RKO (cell line): ENCODE data around the gene MYORG.

Source experiments
- DNase-seq: peaks from one replicate; pipeline ENCODE4 v3.0.0-alpha.2; 2016; ENCODE audit warnings: low spot score

Gene MYORG

DNA sequence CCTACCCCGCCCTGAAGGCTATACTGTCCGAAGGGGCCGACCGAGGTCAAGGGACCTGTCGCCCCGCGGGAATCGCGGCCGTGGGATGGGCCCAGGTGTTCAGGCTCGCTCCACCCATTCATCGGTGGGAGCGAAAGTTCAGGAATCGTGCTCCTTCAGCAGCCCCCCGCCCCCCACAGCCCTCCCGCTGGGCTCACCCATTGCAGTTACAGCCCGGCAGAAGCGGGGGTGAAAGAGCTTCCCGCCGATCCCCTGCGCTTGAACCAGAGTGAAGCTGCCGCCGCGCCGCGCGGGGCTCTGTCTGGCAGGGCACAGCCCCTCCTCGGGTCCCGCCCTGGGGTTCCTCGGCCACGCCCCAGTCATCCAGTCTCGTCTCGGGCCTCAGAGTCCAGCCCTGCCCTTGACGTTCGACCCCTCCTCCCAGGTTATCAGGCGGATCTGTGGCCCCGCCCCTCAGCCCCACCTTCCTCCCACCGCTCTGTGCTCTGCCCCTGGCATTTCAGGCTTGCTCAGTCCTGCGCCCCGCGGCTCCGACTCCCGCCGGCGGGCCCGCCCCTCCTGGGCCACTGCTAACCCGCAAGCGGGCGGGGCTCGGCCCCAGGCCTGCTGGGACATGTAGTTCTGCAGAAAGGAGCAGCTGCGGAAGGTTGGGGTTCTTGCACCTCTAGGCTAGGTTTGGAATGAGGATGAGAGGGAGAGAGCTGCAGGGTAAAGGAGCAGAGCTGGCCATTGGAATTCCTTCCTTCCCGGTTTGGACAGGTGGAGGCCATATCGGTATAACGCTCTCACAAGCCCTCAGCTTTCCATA, at the start of gene MYORG:
MYORG (minus strand) TSS at position 303 of the 808 bp plus-strand sequence. CDS start 3,955 bp downstream, outside the sequence.
- DNase-seq: peak; percentile 97

DNA sequence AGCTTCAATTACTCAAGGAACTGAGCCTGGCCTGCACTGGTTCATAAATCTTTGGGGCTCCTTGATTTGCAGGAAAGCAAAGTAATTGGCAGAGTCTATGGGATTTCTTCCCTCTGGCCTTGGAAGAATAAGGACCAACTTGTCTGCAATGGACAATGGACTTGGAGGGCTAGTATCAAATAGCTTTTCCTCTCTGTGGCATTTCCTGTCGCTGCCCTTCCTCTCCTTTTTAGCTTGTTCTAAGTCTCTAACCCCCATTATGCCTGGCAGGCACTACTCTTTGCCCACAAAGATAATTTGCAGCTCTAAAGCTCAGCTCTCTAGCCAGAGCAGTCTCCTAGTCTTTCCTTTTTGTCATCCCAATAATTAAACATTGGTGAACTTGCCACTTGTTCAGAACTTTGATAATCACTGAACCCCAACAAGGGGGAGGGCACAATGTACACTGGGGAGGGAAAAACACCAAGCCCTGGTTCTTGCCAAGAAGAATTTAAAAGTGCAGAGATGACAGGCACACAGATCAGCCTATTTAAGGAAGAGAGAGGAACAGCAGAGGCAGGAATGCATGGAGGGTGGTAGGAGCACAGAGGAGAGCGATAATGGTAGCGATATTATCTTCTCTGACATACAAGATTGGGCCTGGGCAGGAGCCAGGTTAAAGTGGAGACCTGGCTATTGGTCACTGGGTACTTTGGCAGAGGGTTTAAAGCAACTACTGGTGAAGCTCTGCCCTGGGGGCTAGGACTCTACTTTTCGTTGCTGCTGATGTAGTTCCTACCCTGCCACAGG, 43.2 kb upstream of the MYORG start:
- DNase-seq: no peak

DNA sequence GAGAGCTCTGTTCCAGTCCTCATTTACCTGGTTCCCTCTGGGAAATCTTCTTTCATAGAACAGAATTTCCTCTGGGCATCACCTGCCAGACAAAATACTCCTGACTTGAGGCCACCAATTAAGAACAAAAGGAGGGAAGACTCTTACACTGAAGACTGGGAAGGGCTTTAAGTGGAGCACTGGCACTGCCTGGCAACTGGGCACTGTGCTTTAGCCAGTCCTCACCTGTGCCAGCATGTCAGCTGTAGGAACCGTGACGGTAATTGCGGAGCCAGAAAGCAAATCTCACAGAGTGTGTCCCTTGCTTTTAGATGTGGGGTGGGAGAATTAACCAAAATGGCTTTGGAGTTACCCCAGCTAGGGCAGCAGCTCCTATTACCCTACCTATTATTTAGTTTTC, 41.0 kb upstream of the MYORG start:
- DNase-seq: no peak

DNA sequence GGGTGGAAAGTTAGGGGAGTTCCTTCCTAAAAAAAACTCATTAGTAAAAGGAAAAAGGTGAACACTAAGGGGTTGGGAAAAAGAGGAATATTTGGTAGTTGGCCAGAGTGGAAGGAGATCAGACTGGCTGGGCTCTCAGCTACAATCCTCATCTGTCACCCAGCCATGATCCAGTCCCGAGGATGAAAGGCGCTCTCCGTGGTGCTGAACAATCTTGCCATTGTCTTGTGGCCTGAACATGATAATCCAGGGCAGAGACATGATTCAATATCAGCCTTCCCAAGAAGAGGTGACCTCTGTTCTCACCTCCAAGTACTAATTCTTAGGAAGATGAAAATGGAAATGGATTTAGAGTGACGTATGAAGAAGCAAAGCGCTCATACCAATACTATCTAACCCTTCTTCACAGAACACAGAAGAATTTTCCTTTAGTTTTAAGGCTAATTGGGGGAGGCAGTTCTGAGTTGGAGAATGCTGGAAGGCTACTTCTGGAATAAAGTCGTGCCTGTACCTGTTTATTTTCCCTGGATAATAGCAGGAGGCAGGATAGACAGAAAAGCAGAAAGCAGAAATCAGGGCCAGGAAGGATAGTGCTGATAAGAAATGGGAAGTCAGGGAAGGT, 36.6 kb upstream of the MYORG start:
- DNase-seq: peak; percentile 64

DNA sequence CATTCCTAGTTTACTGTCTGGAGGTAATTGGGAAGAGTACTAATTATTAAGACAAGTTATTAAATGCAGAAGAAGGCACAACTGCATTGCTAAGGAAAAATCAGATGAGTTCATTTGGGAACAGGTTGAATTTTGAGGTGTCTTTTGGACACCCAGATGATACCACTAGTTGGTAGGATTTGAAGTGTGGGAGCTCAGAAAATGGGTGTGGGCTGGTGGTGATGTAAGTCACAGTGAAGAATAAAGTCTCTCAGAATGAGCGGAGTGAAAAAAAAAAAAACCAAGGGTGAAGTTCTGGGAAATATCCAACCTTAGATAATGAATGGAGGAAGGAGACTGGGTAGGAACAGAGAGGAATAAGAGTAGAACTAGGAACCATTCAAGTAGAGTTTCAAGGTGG, 35.6 kb upstream of the MYORG start:
- no peak for DNase-seq

DNA sequence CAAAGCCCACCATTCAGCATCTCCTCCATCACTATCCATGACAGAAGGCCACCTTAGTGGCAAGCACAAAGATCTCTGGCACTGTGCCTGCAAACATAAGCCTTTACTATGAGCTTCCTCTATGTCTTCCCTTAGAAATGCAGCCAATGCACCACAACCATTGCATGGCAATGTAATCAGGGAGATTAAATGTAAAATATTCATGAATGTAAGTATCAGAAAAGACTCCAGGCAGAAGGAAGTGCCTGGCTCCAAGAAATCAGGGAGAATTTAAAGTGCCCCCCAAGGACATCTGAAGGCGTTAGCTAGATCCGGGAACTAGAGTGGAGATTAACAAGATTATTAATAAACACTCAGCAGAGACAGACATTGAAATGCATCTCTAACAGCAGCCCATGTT, 32.5 kb upstream of the MYORG start:
- DNase-seq: no peak

DNA sequence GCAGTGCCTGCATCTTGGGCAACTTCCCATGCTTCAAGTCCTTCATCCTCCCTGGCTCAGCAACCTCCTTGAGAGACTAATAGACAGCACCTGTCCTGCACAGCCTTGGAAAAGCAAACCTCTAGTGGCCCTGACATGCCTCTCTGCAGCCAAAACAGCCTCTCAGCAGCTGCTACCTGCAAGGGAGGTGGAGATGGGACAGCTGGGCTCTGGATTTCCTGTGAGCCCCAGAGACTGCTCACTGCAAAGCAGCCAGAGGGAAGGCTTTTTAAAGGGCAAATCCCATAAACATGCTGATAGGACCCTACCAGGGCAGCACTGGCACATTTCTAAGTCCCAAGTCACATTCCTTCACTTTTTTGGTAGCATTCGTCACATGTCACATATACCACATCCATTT, 31.5 kb upstream of the MYORG start:
- no peak for DNase-seq

DNA sequence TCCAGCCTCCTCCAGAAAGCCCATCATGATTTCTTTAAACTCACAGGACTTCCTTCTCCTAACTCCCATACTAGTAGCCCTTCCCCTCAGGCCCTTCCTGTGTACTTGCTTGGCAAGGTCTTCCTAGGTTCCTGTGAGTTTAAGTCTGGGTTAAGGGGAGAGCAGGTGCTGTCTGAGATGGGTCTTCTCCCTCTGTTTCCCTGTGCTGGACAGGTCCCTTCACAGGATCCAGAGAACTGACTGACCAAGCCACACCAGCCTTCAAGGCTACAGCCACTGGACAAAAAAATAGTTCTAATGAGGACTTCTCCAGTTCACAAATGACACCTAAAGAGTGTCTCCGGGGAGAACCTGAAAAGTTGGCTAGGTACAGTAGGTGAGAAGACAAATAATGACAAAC, 29.5 kb upstream of the MYORG start:
- no peak for DNase-seq

DNA sequence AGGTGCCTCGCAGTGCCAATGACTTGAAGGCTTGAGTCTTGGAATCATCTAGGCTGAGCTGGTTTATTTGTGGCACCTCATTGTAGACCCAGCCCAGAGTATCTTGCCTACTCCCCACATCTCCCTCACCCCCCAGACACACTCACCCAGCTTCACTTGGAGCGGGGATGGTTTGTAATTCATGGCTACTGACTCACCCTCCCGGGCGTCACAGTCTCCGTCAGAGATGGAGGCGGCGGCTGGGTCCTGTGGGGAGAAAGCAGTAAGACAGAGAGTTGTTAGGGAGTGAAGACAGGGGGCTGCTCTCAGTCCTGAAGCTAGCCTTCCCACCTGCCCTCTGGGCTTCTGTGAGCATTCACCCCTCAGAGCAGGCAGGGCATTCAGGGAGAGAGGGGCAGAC, 29.0 kb upstream of the MYORG start:
- DNase-seq: peak; percentile 25

DNA sequence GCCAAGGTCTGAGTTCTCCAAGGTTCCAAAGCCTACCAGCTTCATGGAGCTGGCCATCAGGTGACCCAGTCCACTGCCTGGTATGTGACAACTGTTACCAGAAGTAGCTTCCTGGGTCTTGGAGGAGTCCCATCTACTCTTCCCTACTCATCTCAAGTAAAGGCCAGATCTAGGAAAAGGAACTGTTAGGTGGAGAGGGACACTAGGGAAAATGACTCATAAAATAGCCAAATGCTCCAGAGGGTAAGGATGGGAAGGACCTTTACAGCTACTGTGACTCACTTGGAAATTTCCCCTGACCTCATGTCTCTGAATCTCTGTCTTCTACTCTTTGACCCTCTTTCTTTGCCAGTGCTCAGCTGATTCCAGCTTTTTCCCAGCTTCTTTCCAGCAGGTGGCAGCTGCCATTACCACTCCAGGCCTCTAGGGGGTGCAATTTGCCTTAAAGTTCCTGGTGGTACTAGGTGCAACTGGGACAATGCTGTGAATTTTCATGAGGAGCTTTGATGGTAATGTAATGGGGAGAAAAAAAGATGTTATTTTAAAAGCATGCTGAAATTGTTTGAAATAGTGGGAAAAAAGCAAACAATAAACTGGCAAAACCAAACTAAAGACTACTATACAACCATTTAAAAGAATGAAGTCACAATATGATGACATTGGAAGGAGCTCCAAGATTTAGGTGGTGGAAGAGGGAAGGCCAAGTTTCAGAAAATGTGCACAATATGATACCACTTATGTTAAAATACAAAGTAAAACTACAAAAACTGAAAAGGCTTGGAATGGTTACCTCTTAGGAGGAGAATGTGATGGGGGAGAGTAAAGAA, 27.1 kb upstream of the MYORG start:
- DNase-seq: peak; percentile 74

DNA sequence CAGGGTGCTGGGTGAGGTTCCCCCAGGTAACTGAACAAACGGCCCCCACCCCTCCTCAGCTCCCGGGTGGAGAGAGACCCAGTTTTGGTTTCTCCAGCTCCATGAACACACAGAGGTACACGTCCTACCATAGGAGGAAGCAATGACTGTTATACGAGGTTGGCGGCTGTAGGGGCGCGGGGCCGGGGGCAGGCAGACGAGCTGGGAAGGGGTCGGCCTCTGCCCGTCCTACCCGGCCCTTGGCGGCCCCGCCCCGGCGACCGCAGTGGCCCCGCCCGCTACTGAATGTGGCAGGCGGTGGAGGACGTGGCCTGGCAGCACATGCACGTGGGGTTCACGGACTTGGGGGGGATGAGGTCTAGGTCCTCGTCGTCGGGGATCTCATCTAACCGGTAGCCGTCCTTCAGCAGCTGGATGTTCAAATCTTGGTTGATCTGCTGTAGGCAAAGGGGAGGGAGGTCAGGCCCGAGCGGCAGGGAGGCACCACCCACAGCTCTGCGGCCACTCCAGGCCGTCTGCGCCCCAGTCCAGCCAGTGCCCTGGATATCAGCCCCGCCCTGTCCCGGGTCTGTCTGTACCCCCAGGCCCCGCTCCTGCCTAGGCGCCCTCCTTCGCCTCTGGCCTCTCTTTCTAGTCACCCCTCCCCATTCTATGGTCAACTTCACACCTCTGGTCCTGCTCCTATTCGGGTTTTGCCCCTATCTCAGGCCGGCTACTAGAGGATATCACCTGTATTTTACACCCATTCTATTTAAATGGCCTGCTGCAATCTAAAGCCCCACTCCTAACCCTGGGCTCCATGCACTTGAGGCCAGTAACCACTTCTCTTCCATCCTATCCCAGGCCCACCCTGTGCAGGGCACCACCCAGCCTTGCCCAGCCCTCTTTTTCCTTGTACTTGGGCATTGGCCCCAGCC, 24.2 kb upstream of the MYORG start:
- DNase-seq: no peak

DNA sequence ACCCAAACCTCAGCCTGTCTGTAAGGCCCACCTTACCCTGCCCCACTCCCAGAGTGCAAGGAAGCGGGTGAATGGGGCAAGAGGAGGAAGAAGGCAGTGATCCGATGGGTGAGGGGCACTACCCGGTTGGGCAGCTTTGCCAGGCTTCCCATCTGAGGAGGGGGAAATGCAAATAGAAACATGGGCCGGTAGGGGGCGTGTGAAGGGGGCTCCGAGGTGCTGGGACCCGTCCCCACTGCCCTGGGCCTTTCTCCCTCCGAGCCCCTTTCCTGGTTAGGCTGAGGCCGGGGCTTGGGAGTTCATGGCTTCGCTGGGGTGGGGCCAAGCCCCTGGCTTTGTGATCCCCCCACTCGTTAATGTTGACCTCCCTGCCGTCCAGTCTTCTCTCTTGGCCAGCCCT, 23.6 kb upstream of the MYORG start:
- DNase-seq: no peak

DNA sequence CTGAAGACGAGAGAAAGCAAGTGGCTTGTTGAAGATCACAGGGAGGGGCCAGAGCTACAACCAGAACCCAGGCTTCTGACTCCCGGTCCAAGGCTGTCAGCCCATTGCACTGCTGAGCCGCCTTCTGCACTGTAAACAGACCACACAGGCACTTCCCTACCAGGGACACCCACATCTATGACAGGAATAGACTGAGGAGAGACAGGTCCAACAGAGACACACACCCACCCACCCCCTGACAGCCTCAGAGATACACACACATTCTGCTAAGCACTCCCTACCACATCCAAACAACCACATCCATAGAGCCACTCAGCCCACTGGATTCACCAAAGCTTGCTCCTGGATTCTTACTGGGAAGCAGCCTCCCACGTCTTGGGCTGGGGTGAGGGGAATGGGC, 23.0 kb upstream of the MYORG start:
- no peak for DNase-seq

DNA sequence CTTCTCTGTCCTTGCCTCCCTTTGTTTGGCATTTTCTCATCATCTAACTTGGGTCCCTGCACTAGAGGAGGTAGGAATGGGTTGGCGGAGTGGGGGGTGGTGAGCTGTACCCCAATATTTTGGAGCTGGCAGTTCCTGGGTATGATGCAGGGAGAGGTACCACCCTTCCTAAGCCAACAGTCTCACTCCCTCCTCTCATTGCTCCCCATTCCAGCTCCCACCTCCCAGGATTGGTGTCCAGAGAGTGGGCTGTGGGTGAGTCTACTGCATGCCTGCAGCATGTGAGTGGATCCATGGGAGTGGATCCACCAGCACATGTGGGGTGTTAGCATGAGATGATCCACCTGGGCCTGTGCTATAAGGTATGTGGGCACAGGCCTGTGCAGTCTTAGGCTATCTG, 22.2 kb upstream of the MYORG start:
- DNase-seq: no peak

DNA sequence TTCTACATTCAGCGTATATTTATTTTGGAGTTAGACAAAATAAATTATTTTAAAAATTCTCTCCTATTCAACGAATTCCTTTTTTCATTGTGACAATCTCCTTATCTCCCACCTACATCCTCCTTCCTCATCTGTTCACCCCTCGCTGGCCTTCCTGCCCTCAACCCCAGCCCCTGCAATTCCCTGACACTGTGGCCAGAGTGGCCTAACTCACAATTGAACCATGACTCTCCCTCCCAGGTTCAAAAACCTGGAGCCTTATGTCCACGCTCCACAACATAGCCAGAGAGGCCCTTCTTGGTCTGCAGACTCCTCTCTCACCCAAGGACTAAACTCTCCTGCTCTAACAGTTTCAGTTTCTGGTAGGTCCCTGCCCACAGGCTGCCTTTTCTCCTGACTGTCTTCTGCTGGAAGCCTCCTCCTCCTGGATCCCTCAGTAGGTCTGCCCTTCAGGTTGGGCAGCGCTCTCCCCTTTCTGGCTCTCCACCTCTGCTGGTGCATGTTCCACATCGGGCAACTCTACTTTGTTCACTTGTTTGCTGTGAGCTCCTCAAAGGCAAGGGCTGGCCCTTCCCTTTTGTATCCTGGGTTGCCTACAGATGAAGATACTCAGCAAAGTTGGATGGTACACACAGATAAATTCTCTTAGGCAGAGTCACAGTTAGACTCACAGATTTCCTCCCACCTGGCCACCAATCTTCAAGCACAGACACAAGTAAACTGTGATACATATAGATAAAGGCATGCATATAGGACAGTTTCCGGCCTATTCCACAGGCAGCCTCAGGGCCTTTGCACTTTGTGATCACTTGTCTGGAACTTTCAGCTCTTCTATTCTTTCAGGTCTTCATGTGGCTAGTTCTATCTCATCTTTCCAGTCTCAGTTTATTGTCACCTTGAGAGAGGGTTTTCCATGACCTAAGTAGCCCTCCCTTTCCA, 19.8 kb upstream of the MYORG start:
- no peak for DNase-seq

DNA sequence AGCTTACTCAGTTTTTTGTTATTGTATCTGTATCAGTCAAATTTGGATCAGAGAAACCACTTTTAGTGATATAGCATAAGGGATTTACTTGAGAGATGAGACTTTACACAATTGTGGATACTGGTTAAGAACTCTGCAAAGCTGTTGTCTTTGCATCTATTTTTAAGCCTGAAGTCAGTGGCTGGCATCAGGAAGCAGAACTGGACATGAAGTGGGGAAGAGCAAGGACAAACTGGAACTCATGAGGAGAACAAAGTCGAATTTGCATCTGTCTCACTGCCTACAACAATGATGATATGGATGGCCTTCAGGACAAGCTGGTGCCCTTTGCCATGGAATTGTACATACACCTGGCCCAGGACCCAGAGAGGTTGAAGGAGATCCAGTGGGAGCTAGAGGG, 15.8 kb upstream of the MYORG start:
- DNase-seq: no peak

DNA sequence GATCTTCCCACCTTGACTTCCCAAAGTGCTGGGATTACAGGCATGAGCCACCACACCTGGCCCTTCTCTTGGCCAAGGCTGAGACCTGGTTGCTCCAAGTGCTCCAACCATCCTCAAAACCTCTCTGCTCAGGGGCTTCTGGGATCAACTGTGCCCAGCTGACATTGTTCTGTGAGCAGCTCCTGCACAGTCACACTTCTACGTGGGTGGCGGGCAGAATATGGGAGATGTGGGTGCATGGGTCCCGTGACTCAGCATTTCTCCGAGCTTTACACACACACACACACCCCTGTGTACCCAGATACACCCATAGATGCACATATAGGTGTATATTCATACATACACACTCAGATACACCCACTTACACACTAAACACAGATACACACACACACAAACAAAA, 10.5 kb upstream of the MYORG start:
- DNase-seq: no peak

DNA sequence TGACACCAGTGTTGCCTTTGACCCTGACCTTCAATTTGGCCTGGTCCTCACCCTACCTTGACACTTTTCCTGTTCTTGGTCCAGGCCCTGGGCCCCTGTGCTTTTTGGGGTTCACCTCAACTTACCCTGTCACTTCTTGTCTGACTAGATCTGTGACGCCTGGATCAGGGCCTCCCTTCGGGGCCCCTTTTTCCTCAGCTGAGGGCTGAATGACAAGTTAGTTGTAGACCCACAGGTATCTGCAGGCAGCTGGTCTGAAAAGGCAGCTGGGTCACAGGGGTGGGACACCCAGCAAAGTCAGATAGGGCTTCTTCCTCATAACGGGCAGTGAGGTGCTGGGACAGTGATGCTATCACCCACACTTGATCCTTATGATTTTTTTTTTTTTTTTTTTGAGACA, 10.0 kb upstream of the MYORG start:
- DNase-seq: no peak

DNA sequence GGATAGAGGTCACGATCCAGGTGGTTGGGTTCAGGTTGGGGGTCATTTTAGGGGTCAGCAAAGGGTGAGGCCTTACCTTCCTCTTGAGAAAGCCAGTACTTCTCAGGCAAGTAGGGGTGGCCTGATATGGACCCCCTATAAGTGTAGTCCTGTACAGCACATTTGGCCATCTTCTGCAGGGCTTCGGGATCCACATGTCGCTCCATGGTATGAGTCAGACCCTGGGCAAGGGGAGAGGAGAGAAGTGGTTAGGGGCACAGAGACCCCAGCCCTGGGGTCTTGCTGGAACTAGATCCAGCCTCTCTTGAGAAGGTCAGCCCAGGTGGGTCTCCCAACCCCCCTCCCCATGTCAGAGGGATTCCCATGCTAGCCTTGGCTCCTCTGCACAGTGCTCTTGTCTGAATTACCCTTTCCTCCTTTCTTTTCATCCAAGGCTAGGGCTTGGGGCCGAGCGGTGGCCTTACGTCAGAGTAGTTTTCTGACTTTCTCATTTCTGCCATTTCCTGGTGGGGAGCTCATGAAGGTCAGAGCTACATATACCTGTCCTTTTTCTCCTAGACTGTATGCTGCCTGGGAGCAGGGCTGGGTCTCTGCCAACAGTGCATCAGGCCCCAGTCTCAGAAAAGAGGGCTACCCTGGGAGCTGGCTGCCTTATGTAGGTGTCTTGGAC, 9.0 kb upstream of the MYORG start:
- DNase-seq: no peak
